HEK293T (cell line): ENCODE measurements around the gene RSPH9.

ENCODE experiments used
- BHLHE40 ChIP-seq: fragments of 450-650 bp; IDR thresholded peaks from 2 replicates; pipeline ENCODE4 v1.6.1; 2016; ENCODE audit warnings: mild to moderate bottlenecking, moderate library complexity, borderline replicate concordance
- CTBP1 ChIP-seq: fragments of 450-650 bp; IDR thresholded peaks from 2 replicates; pipeline ENCODE4 v1.6.1; 2016; ENCODE audit warnings: borderline replicate concordance
- FOXK2 ChIP-seq: fragments of 450-650 bp; IDR thresholded peaks from 2 replicates; pipeline ENCODE4 v1.6.1; 2016; ENCODE audit warnings: mild to moderate bottlenecking

DNA sequence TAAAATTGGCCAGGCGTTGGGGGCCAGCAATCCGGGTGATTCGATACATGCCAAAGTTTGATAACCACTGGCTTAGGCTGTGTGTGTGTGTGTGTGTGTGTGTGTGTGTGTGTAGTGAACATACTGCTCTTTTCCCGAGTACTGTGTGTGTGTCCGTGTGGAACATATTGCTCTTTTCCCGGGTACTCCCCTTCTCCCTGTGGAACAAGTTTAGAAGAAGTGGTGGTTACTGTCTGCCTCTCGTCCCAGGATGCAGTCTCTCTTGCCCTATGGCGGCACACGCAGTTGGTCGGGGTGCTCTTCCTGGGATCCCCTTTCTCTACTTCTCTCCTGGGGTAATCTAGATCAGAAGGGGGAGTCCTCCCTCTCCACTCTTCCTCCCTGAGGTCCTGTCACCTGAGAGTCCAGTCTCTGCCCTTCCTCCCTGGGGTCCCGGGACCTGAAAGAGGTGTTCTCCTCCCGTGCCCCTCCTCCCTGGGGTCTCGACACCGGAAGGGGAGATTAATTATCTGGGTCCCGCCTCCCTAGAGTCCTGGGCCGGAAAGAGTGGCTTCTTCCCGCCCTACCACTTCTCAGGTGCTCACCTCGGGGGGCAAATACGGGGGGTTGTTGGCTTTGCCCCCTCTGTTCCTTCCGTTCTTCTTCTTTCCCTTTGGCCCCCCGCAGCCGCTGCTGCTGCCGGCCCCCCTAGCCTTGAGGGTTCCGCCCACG is 16.3 kb upstream of the RSPH9 start:
- TF ChIP-seq CTBP1 (no peak), BHLHE40 (no peak), FOXK2 (no peak)
